Adrenal gland (tissue), 12 donors: ENCODE results near the gene SNRPD1. TPM values are rescaled to one million over a fixed set of nuclear protein-coding genes. Genes with fewer than 3 reads are reported as not detected.
"Not testable (repeated sequence)": the region's sequence is repeated elsewhere in the genome, so short reads cannot be mapped to it uniquely, and the experiment has no call there.

ENCODE experiments used
- DNase-seq, 7 donors: peaks; one replicate each; pipeline ENCODE4 v3.0.0-alpha.2; 2019 to 2020
- H3K27ac ChIP-seq, 5 donors: fragments of 200-600 bp; sonication (generic) in 4 of 5; 1 replicate in 3 of 5; 2 replicates in 2 of 5; pipeline versions ENCODE4 v1.5.1 to v1.8.0; 2016 to 2020; ENCODE audit warnings: mild to moderate bottlenecking in 1 of 5
- H3K27me3 ChIP-seq: fragments of 200-600 bp; 2 replicates; pipeline ENCODE4 v1.8.0; 2021
- H3K36me3 ChIP-seq, 2 donors: fragments of 200-600 bp; replicated peaks in 1 of 2; 1 replicate in 1 of 2; 2 replicates in 1 of 2; pipeline versions ENCODE4 v1.5.1 to v1.8.0; 2018 to 2022
- H3K4me1 ChIP-seq, 2 donors: fragments of 200-600 bp; replicated peaks in 1 of 2; 1 replicate in 1 of 2; 2 replicates in 1 of 2; pipeline versions ENCODE4 v1.5.1 to v1.8.0; 2018 to 2021
- H3K4me3 ChIP-seq, 4 donors: fragments of 200-600 bp; sonication (generic) in 3 of 4; one replicate each; pipeline ENCODE4 v1.5.1; 2016 to 2018
- H3K9me3 ChIP-seq, 3 donors: fragments of 200-600 bp; sonication (generic) in 1 of 3; replicated peaks in 1 of 3; 1 replicate in 2 of 3; 2 replicates in 1 of 3; pipeline versions ENCODE4 v1.5.1 to v1.8.0; 2016 to 2021
- CTCF ChIP-seq, 6 experiments: fragments of 450-650 bp in 4 of 6; fragments of 200-600 bp in 2 of 6; sonication (generic) in 1 of 6; IDR thresholded peaks; 1 replicate in 5 of 6; 2 replicates in 1 of 6; pipeline versions ENCODE4 v1.5.1 to v1.8.0; 2016 to 2021; ENCODE audit warnings: antibody characterized with exemption in 6 of 6, mild to moderate bottlenecking in 2 of 6, moderate library complexity in 1 of 6
- POLR2A ChIP-seq, 2 donors: fragments of 450-650 bp; IDR thresholded peaks; one replicate each; pipeline ENCODE4 v1.6.1; 2017; ENCODE audit warnings: antibody characterized with exemption in 2 of 2, mild to moderate bottlenecking in 2 of 2, moderate library complexity in 1 of 2
- WGBS, 4 donors: extraction: QIAGEN DNeasy Blood & Tissue Kit in 2 of 4; methylation state at CpG; one replicate each; pipeline versions ENCODE4 v1.1.5 to v1.1.7; 2013 to 2017; 5-methylcytosine and 5-hydroxymethylcytosine counted together
- intact Hi-C, 2 donors: fragments of 100-400 bp; cut with DNase I; formaldehyde crosslinking; loops; one replicate each; pipeline versions ENCODE4 v1.14.1 to v1.15.0; 2022 to 2023
- polyA plus RNA-seq, 3 donors: library from polyadenylated mRNA; stranded (reverse); fragments of 200-250 nt in 2 of 3; fragments of 350-450 nt in 1 of 3; fragmentation: Illumina TruSeq in 1 of 3; extraction: RNeasy Lipid Tissue Mini Kit (QIAGEN cat#74804) in 1 of 3; gene quantifications; one replicate each; pipeline ENCODE4 v1.2.3, GENCODE V29; 2013 to 2014
- total RNA-seq, 9 donors: library from RNA; depleted of rRNA in 4 of 9; stranded (reverse); fragments of >200 nt in 4 of 9; fragments of 120-200 nt in 1 of 9; fragmentation: NEBNext Ultra II Directional in 1 of 9; extraction: Animal tissue kit (Norgen Biotek cat#: 25700) in 1 of 9; gene quantifications; one replicate each; pipeline versions ENCODE4 v1.1.0 to v1.2.4, GENCODE V29; 2013 to 2023
- donor health status: healthy with polysubstance abuse.
- donor health status: Bipolar disorder and iron deficiency.
- donor health status: DM: yes; HTN: yes; CAD: no.
- donor health status: DM: no; HTN: no; CAD: no.
- donor health status: DM: no; HTN: no; CAD: no.
- donor health status: DM: yes; HTN: yes; CAD: no.

The SNRPD1 gene
- total and polyA plus RNA-seq, 12 donors: 2.6 to 104 (median 18.6) TPM

GRCh38 chr18:21638822-21639221 is 26.7 kb downstream of the SNRPD1 start:
- TF ChIP-seq POLR2A (IDR thresholded peaks at IDR 0.05): no peak
- no peak for TF ChIP-seq CTCF (IDR thresholded peaks at IDR 0.05)
- no peaks in the 10 kb centered on the region for H3K27me3 ChIP-seq
- 92 to 97% (median 94%) methylated on average over 3 of the region's 3 CpGs for WGBS, 4 donors
- H3K4me1 ChIP-seq: no peaks in the 10 kb centered on the region
- DNase-seq: no peak
- no peak overlapping the region for H3K4me3 ChIP-seq
- no peaks in the 10 kb centered on the region for H3K36me3 ChIP-seq
- H3K9me3 ChIP-seq: no peaks in the 10 kb centered on the region
- no peak overlapping the region for H3K27ac ChIP-seq
- intact Hi-C loops: no loop called here

GRCh38 chr18:21640375-21640774 is 28.3 kb downstream of the SNRPD1 start:
- H3K36me3 ChIP-seq, intact Hi-C loops, H3K9me3 ChIP-seq, H3K27me3 ChIP-seq, DNase-seq, H3K4me1 ChIP-seq, H3K27ac ChIP-seq, H3K4me3 ChIP-seq: not testable (repeated sequence)
- 91 to 100% (median 98%) methylated on average over 5 of the region's 5 CpGs for WGBS, 4 donors

- no peaks in the 10 kb centered on the region for H3K27me3 ChIP-seq
- H3K36me3 ChIP-seq: no peaks in the 10 kb centered on the region
- H3K4me1 ChIP-seq: no peaks in the 10 kb centered on the region
- intact Hi-C loops: no loop called here
- H3K4me3 ChIP-seq: no peak overlapping the region
- no peak for DNase-seq
- 69 to 90% (median 86%) methylated on average over 1 of the region's 1 CpG for WGBS, 4 donors
- TF ChIP-seq POLR2A (IDR thresholded peaks at IDR 0.05) (no peak), CTCF (IDR thresholded peaks at IDR 0.05) (no peak)
- H3K27ac ChIP-seq: no peak overlapping the region
- H3K9me3 ChIP-seq: no peaks in the 10 kb centered on the region
Observed at GRCh38 chr18:21650311-21650710, 38.2 kb downstream of the SNRPD1 start.

- TF ChIP-seq CTCF (IDR thresholded peaks at IDR 0.05) (no peak), POLR2A (IDR thresholded peaks at IDR 0.05) (no peak)
- H3K4me3 ChIP-seq: no peak overlapping the region
- no peak for DNase-seq
- intact Hi-C loops: no loop called here
- H3K4me1 ChIP-seq: no peaks in the 10 kb centered on the region
- no peaks in the 10 kb centered on the region for H3K36me3 ChIP-seq
- no peak overlapping the region for H3K27ac ChIP-seq
- H3K9me3 ChIP-seq: no peaks in the 10 kb centered on the region
- H3K27me3 ChIP-seq: no peaks in the 10 kb centered on the region
- 93 to 98% (median 96%) methylated on average over 4 of the region's 4 CpGs for WGBS, 4 donors
Observed at GRCh38 chr18:21652073-21652472, 40.0 kb downstream of the SNRPD1 start.

- no peak overlapping the region for H3K4me3 ChIP-seq
- no peaks in the 10 kb centered on the region for H3K9me3 ChIP-seq
- TF ChIP-seq POLR2A (IDR thresholded peaks at IDR 0.05) (no peak), CTCF (IDR thresholded peaks at IDR 0.05) (no peak)
- DNase-seq: no peak
- no peaks in the 10 kb centered on the region for H3K36me3 ChIP-seq
- no peak overlapping the region for H3K27ac ChIP-seq
- intact Hi-C loops: no loop called here
- H3K27me3 ChIP-seq: no peaks in the 10 kb centered on the region
- 86 to 98% (median 96%) methylated on average over 3 of the region's 3 CpGs for WGBS, 4 donors
- no peaks in the 10 kb centered on the region for H3K4me1 ChIP-seq
Observed at GRCh38 chr18:21653361-21653760, 41.2 kb downstream of the SNRPD1 start.
